ENCODE results near the gene MYO1G. TPM values are rescaled to one million over a fixed set of nuclear protein-coding genes. Genes with fewer than 3 reads are reported as not detected.
"Not testable (repeated sequence)": the region's sequence is repeated elsewhere in the genome, so short reads cannot be mapped to it uniquely, and the experiment has no call there.

Gene MYO1G
- total and polyA plus RNA-seq, 12 donors: 0.06 to 12.8 (median 3.8) TPM

GRCh38 chr7:44935583-44935982 is 43.2 kb downstream of the MYO1G start:
- Histone ChIP-seq H3K27me3 (no peaks in the 10 kb centered on the region), H3K4me3 (no peak overlapping the region), H3K4me1 (replicated peaks in 1 of 2) (no peaks in the 10 kb centered on the region), H3K9me3 (replicated peaks in 1 of 3) (no peaks in the 10 kb centered on the region), H3K36me3 (replicated peaks in 1 of 2) (no peaks in the 10 kb centered on the region), H3K27ac (no peak overlapping the region)
- intact Hi-C loops (cut with DNase I): no loop called here
- TF ChIP-seq CTCF (IDR thresholded peaks at IDR 0.05) (no peak), POLR2A (IDR thresholded peaks at IDR 0.05) (no peak)
- 84 to 91% (median 85%) methylated on average over 4 of the region's 4 CpGs for WGBS, 4 donors
- DNase-seq: no peak

GRCh38 chr7:44935016-44935415 is 43.8 kb downstream of the MYO1G start:
- TF ChIP-seq CTCF (IDR thresholded peaks at IDR 0.05): no peak
- no peak for TF ChIP-seq POLR2A (IDR thresholded peaks at IDR 0.05)
- Histone ChIP-seq H3K27me3 (no peaks in the 10 kb centered on the region), H3K9me3 (replicated peaks in 1 of 3) (no peaks in the 10 kb centered on the region), H3K36me3 (replicated peaks in 1 of 2) (no peaks in the 10 kb centered on the region), H3K4me3 (no peak overlapping the region), H3K27ac (no peak overlapping the region), H3K4me1 (replicated peaks in 1 of 2) (no peaks in the 10 kb centered on the region)
- DNase-seq: no peak
- 7 to 20% (median 10%) methylated on average over 1 of the region's 1 CpG for WGBS, 4 donors
- intact Hi-C loops (cut with DNase I): no loop called here

- intact Hi-C loops (cut with DNase I); H3K4me3 ChIP-seq; H3K27me3 ChIP-seq; DNase-seq; H3K9me3 ChIP-seq (replicated peaks in 1 of 3); H3K36me3 ChIP-seq (replicated peaks in 1 of 2); H3K27ac ChIP-seq; H3K4me1 ChIP-seq (replicated peaks in 1 of 2): not testable (repeated sequence)
- 64 to 74% (median 66%) methylated on average over 5 of the region's 5 CpGs for WGBS, 4 donors
Measured at GRCh38 chr7:44934510-44934909, 44.3 kb downstream of the MYO1G start.

- no peaks in the 10 kb centered on the region for H3K36me3 ChIP-seq (replicated peaks in 1 of 2)
- no peaks in the 10 kb centered on the region for H3K27me3 ChIP-seq
- TF ChIP-seq CTCF (IDR thresholded peaks at IDR 0.05) (no peak), POLR2A (IDR thresholded peaks at IDR 0.05) (no peak)
- no peaks in the 10 kb centered on the region for H3K4me1 ChIP-seq (replicated peaks in 1 of 2)
- H3K9me3 ChIP-seq (replicated peaks in 1 of 3): no peaks in the 10 kb centered on the region
- H3K27ac ChIP-seq: no peak overlapping the region
- 88 to 93% (median 90%) methylated on average over 6 of the region's 6 CpGs for whole genome bisulfite sequencing, 4 donors
- intact Hi-C loops (cut with DNase I): no loop called here
- no peak for DNase-seq
- no peak overlapping the region for H3K4me3 ChIP-seq
Measured at GRCh38 chr7:44930921-44931320, 47.9 kb downstream of the MYO1G start.

- no peak for DNase-seq
- no peaks in the 10 kb centered on the region for H3K9me3 ChIP-seq (replicated peaks in 1 of 3)
- WGBS, 4 donors: 55 to 63% (median 59%) methylated on average over 8 of the region's 8 CpGs
- no peaks in the 10 kb centered on the region for H3K36me3 ChIP-seq (replicated peaks in 1 of 2)
- no peak overlapping the region for H3K4me3 ChIP-seq
- intact Hi-C loops (cut with DNase I): loop anchor here (2.0 to 5.0 kb wide), 3 partner anchors 65 to 335 kb away; no protein-coding TSS in a partner anchor
- no peaks in the 10 kb centered on the region for H3K4me1 ChIP-seq (replicated peaks in 1 of 2)
- H3K27me3 ChIP-seq: no peaks in the 10 kb centered on the region
- H3K27ac ChIP-seq: no peak overlapping the region
- TF ChIP-seq CTCF (IDR thresholded peaks at IDR 0.05) (peak in 2 of 6 experiments; percentile 7 to 10), POLR2A (IDR thresholded peaks at IDR 0.05) (no peak)
Measured at GRCh38 chr7:44922351-44922694, 56.5 kb downstream of the MYO1G start.

Data from adrenal gland (tissue), 12 donors.